Activated CD4-positive, alpha-beta T cell treated with anti-CD3 and anti-CD28 coated beads for 4 hours (primary cell): ENCODE measurements around the gene ZNF518B.
"Not testable (repeated sequence)": the region's sequence is repeated elsewhere in the genome, so short reads cannot be mapped to it uniquely, and the experiment has no call there.

Experiments used
- DNase-seq, 2 donors: peaks; one replicate each; pipeline ENCODE4 v3.0.0-alpha.2; 2020

The ZNF518B gene

DNA sequence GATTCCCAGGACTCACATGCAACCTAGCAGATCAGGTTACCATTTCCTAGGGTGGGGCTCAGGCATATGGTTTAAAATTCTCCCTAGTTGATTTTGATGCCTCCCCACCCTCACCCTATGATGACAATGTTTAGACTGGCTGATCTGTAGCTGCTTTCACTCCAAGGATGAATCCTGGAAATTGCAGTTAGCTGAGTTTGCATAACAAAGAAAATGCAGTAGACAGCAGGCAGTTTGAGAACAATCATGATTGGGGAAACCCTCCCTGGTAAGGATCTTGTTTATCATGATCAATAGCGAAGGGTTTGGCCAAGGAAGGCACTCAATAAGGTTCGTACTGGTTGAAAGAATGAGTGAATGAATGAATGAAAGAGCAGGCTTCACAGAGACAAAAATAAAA lies 2.1 kb downstream of the ZNF518B start:
- no peak for DNase-seq

DNA sequence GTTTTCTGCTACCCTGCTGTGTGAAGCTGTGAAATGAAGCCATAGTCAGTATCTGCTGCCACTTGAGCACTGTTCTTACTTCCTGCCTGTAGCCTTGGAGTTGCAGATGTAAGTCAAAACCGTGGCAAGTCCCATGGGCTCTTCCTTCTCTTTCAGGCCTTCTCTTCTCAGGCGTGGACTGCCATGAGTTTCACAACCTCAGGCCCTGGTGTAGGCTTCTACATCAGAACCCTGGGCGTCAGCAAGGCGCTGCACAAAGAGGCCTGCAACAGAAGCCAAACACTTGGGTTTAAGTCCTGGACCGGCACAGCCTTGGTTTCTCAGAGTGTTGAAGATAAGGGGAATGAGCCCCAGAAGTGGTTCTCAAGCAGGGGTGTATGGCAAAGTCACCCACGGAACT lies 2.5 kb downstream of the ZNF518B start:
- DNase-seq, result no peak

DNA sequence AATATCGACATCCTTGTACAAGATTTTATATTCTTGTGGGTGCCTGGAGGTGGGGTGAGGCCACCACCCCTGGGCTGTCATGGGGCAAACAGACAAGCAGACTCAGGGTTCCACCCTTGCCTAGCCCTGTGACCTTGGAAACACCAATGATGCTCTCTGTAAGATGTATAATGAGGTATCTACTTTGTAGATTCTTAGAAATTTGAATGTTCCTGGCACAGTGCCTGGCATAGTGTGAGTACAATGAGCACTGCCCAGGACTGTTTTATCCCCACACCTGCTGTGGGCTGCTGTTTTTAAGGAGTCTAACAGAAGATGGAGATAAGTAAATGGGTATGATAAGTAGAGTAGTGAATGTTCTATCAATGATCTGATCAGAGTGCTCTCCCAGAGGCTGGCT lies 3.1 kb downstream of the ZNF518B start:
- no peak for DNase-seq

DNA sequence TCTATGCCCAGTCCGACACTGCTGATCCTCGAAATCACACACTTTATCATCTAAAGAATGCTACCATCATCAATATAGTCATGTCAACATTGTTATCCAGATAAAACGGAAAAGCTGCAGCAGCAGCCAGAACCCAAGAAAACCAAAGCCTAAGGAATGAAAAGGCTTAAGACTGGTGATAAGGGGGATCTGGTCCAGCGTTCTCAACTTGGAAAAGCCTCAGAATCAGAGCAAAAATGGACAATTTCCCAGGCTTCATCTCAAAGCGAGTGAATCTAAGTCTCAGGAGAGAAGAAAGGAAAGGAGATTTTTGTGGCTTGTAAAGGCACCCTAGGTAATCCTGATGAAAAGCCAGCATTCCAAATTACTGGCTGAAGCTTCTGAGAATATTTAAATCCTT lies 8.2 kb downstream of the ZNF518B start:
- DNase-seq, result no peak

DNA sequence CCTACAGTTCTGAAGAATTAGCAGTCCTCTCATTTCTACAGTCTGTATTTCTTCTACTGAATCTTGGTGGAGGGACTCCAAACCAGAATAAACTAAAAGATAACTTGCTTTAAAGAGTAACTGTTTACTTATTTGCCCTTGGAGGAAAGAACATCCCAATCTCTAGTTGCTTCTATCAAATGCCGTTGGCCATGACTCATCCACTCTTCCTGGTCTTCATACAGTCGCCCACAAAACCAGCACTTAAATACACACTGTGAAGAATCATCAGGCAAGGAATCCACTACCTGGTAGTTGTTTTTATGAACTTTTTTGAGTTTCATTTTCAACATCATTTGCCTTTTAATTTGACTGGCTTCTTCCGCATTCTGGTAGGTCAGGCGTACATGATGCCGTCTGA lies 14.2 kb downstream of the ZNF518B start:
- DNase-seq, result no peak

DNA sequence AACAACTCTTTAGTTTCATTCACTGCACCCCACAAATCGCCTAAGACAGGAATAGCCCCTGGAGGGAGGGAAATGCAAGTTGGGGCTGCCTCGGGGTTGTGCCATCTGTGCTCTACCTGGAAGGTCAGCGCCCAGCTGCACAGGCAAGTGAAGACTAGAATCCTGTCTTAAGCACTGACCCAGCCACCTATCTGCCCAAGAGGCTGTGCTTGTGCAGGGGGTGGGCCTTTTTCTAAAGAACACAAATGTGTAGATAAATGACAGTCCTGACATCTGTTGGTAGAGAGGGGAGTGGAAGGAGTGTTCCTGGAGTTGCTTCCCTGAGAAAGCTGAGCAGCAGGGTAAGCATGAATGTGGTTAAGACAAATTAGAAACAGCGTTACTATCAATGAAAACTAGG lies 15.7 kb downstream of the ZNF518B start:
- no peak for DNase-seq

DNA sequence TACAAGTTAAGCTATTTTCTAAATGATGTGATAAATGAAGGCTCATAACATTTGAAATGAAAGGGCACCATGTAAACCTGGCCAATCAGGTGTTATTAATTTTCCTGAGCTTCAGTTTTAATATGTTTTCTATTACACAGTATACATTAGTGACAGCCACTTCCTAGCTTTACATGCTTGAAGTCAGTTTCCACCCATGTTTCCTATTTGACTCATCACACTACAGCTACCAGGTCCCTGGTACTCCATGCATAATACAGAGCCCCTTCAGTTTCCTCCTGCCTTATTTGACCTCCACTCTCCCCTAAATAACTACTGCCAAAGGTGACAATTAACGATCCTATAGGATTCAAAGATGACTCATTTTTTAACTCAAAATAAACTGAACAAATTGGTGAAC lies 18.3 kb downstream of the ZNF518B start:
- DNase-seq, result no peak

DNA sequence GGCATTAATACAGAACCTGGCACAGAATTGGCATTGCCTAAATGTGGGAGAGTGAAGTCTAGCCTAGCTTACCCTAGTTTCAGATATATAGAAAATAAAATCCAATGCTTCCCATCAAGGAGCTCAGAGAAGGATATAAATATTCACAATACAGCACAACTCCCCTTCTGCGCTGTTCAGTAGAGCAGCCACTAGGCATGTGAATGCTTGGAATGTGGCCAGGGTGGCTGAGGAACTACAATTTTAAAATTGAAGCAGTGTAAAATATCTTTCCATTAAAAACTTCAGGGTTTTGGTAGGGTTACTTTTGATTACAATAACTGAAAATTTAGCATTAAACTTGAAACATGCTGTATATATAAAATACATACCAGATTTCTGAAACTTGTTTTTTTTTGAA lies 19.5 kb downstream of the ZNF518B start:
- DNase-seq, result no peak

DNA sequence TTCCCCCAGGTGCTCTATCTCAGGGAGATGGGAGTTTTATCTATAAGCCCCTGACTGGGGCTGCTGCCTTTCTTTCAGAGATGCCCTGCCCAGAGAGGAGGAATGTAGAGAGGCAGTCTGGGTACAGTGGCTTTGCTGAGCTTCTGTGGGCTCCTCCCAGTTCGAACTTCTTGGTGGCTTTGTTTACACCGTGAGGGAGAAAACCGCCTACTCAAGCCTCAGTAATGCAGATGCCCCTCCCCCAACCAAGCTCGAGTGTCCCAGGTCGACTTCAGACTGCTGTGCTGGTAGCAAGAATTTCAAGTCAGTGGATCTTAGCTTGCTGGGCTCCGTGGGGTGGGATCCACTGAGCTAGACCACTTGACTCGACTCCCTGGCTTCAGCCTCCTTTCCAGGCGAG lies 29.5 kb downstream of the ZNF518B start:
- DNase-seq, result not testable (repeated sequence)

DNA sequence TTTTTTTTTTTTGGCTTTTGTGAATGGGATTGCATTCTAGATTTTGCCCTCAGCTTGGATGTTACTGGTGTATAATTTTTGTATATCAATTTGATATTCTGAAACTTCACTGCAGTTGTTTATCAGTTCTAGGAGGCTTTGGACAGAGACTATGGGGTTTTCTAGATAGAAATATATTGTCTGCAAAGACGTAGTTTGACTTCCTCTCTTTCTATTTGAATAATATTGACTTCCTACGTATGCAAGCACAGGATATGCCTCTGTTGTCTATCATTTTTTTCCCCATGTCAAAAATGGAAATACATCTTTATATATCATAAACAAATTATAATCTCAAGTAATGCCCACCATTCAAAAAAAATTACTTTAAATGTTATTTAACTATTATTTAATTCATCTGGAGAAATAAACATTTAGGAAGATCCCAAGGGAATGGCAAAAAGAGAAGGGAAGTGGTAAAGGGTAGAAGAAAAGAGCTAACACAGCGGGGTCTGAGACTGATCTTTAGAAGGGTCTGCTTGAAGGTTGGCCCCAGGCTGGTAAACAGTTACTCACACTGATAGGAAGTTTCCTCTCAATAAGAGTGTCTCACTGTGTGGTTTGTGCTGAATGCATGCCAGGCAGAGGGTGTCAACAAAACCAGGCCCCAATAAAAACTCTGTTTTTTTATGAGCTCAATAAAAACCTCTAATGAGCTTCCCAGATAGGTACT lies 35.7 kb downstream of the ZNF518B start:
- DNase-seq, result no peak

DNA sequence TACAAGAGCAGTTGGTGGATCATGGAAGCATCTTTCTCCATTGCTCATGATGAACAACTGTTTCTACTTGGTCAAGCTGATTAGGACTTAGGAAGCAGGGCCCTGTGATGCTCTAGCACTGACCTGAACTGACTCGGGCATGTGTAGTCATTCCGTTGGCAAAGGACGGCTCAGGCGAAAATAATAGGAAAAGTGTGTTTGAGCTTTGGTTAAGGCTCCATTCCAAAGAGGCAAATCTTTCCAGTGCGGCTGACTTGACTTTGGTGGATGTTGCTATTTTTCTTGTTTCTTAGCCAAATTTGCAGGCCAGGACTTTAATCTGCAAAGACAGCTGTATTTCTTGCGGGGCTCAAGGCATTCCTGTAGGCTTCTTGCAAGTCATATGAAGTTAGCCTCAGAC lies 39.5 kb downstream of the ZNF518B start:
- DNase-seq, result no peak

DNA sequence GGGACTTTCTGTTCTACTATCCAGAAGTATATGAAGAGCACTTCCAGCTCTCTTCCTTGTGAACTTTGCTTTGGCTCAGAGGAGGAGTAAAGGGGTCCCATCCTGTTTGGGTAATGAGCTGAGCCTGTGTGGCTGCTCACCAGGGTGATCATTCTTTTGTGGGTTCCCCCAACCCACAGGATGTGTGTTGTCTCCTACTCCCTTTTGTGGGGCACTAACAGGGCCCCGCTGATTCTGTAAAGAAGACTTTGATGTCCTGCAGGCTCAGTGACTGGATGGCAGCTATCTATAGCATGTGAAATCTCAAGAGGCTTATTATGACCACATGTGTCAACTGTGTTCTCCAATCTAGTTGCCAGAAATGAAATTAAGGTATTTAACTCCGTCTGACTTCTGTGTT lies 40.8 kb downstream of the ZNF518B start:
- DNase-seq, result no peak

DNA sequence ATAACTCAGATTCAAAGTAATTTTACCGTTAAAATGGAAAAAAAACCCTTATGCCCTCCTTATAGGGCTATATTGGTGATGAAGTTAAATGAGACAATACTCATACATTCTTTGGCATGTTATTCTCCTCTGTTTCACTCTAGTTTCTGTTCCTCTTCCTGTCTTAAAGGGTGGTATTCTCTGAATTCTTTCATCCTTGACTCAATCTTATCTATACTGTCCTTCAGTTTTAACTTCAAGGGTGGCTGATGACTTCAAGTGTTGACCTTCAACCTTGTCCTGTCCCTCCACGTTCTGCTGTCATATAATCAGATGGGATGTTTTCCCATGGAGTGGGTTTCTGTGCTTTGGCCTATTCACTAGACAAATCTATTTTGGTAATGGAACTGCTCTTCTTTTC lies 44.0 kb downstream of the ZNF518B start:
- DNase-seq, result no peak

DNA sequence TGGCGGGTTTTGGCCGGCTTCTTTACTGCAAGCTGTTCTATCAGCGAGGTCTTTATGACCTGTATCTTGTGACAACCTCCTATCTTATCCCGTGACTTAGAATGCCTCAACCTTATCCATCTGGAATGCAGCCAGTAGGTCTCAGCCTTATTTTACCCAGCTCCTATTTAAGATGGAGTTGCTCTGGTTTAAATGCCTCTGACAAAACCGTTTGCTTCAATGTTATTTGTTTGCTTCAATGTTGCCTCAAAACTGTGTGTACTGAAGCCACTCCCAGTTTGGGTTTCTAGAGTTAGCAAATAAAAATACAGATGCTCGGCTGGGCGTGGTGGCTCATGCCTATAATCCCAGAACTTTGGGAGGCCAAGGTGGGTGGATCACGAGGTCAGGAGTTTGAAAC lies 51.6 kb downstream of the ZNF518B start:
- DNase-seq, result no peak

DNA sequence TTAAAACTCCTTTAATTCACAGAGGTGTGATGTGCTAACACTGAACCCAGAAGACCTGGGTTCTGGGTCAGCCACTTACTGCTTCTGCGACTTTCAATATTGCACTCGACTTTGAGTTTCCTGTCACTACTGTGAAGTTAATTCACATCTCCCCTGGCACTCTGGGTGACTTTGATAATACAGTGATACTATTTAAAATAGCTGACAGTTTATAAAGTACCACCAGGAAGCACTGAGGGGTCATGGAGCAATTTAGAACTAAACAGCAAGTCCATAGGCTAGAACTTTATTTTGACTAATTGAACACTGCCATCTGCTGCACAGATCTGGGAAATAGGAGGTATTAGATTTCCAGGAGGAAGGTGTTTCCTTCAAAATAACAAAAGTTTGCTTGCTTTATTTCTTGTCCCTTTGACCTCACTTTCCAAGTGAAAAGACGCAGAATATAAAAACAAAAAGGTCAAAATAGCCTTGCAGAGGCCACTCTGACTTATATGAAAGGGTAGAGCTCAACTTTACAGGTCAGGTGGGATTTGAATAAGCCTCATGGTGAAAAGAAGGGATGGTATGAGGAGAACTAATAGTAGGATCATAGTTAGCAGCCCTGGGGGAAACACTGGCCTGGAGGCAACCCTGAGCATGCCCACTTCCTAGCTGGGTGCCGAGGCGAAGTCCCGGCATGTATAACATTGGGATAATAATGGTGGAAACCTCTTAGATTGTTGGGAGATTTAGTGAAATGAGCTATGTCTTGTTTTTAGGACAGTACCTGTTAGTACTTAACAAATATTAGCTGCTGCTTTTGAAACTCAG lies 53.4 kb downstream of the ZNF518B start:
- DNase-seq, result peak in 1 of 2 donors; percentile 6

DNA sequence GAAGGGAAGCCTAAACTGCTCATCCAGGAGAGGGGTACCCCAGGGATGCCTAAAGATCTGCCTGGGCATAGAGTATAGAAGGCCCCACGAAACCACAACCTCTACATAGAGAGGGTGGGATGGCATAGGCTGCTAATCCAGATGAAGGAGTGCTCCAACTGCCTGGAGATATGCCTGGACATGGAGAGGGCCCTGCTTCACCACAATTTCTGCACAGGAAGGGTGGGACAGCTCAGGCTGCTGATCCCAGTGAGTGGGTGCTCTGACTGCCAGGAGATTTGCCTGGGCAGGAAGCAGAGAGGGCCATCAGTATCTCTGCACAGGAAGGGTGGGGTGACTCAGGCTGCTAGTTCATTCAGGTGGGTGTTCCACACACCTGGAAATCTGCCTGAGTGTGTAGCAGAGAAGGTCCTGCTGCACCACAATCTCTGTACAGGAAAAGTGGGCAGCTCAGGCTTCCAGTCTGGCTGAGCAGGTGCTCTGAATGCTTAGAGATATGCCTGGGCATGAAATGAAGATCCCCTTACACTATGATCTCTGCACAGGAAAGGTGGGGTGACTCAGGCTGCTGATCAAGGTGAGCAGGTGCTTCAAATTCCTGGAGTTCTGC lies 61.1 kb downstream of the ZNF518B start:
- DNase-seq, result no peak
